ENCODE results near the gene NHLRC4. TPM values are rescaled to one million over a fixed set of nuclear protein-coding genes. Genes with fewer than 3 reads are reported as not detected.

The NHLRC4 gene
- under 1 TPM; 0.26 to 0.82 (median 0.36) TPM for total RNA-seq
- long read RNA-seq, donor 1, partial matches to known transcripts, result 0 of 2 reads
- long read RNA-seq, donor 1, other reads (novel, unspliced or antisense), result 0 of 2 reads
- long read RNA-seq, donor 2, result 0 reads

GRCh38 chr16:566475-567372, at the start of gene NHLRC4:
Gene NHLRC4 (plus strand): TSS chr16:567005. CDS start chr16:568048, 1,043 bp downstream.
- DNase-seq (peak; percentile 72 to 81 (median 73)), ATAC-seq (peak; percentile 53)
- H3K9me3 ChIP-seq, result no peaks in the 10 kb centered on the region
- H3K36me3 ChIP-seq (ENCODE audit: low read depth), result no peaks in the 10 kb centered on the region
- H3K4me1 ChIP-seq (ENCODE audit: low read depth), result peaks cover 33% of the 10 kb centered on the region
- intact Hi-C loops (cut with DNase I, micrococcal nuclease), result no loop called here
- no peak within 1 kb of the TSS for H3K4me3 ChIP-seq
- TF ChIP-seq, protein P1, sequence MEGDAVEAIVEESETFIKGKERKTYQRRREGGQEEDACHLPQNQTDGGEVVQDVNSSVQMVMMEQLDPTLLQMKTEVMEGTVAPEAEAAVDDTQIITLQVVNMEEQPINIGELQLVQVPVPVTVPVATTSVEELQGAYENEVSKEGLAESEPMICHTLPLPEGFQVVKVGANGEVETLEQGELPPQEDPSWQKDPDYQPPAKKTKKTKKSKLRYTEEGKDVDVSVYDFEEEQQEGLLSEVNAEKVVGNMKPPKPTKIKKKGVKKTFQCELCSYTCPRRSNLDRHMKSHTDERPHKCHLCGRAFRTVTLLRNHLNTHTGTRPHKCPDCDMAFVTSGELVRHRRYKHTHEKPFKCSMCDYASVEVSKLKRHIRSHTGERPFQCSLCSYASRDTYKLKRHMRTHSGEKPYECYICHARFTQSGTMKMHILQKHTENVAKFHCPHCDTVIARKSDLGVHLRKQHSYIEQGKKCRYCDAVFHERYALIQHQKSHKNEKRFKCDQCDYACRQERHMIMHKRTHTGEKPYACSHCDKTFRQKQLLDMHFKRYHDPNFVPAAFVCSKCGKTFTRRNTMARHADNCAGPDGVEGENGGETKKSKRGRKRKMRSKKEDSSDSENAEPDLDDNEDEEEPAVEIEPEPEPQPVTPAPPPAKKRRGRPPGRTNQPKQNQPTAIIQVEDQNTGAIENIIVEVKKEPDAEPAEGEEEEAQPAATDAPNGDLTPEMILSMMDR (IDR thresholded peaks at IDR 0.05), result no peak

- ATAC-seq (no peak), DNase-seq (no peak)
- no peaks in the 10 kb centered on the region for H3K36me3 ChIP-seq (ENCODE audit: low read depth)
Observed at GRCh38 chr16:518858-519257, 47.9 kb upstream of the NHLRC4 start.

DNA sequence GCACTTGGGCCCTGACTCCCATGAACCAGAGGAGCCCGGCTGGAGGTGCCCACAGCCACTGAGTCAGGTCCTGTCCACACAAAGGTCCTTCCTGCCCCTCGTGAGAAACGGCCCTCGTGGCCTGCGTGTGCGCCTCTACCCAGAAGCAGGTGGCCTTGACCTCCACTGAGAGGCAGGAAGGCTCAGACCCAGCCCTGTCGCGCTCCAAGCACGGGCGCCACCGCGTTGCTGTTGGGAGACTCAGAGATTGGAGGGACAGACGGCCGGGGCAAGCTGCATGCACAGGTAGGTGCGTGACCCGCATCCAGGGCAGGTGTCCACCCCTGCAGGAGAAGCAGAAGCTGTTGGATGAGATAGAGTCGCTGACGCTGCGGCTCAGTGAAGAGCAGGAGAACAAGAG, 47.4 kb upstream of the NHLRC4 start:
- Histone ChIP-seq H3K4me3 (no peak overlapping the region), H3K9me3 (no peaks in the 10 kb centered on the region), H3K4me1 (ENCODE audit: low read depth) (peaks cover 4% of the 10 kb centered on the region), H3K36me3 (ENCODE audit: low read depth) (no peaks in the 10 kb centered on the region)
- no peak for DNase-seq
- intact Hi-C loops (cut with DNase I, micrococcal nuclease), result no loop called here
- TF ChIP-seq, protein P1 (IDR thresholded peaks at IDR 0.05), result no peak
- ATAC-seq, result no peak

More at GRCh38 chr16:518858-519257, 47.9 kb upstream of the NHLRC4 start:
- intact Hi-C loops (cut with DNase I, micrococcal nuclease), result no loop called here
- Histone ChIP-seq H3K4me3 (no peak overlapping the region), H3K9me3 (no peaks in the 10 kb centered on the region), H3K4me1 (ENCODE audit: low read depth) (peaks cover 4% of the 10 kb centered on the region)
- TF ChIP-seq, protein P1 (IDR thresholded peaks at IDR 0.05), result no peak

- H3K36me3 ChIP-seq (ENCODE audit: low read depth), result no peaks in the 10 kb centered on the region
Observed at GRCh38 chr16:519841-520687, 46.7 kb upstream of the NHLRC4 start.

DNA sequence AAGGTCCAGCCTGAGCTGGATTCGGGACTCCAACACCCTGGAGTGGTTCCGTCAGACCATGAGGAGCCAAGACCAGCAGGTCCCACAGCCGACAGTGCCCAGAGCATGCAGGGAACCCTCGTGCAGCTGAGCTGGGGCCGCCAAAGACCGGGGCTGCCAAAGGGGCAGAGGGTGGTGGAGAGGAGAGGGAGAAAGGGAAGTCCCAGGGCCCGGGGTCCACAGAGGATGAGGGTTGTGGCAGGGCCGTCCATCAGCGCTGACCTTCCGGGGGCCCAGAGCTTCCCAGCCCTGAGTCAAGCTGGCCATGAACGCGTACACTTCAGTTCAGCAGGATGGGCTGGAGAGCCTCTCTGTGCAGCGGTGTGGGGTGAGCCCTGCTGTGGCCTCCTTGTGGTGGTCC, 46.0 kb upstream of the NHLRC4 start:
- H3K4me3 ChIP-seq, result no peak overlapping the region
- ATAC-seq (no peak), DNase-seq (peak in 1 of 3 donors; percentile 50)
- intact Hi-C loops (cut with DNase I, micrococcal nuclease), result no loop called here
- TF ChIP-seq, protein P1 (IDR thresholded peaks at IDR 0.05), result no peak
- peaks cover 13% of the 10 kb centered on the region for H3K4me1 ChIP-seq (ENCODE audit: low read depth)
- H3K9me3 ChIP-seq, result no peaks in the 10 kb centered on the region
- H3K36me3 ChIP-seq (ENCODE audit: low read depth), result no peaks in the 10 kb centered on the region

More at GRCh38 chr16:519841-520687, 46.7 kb upstream of the NHLRC4 start:
- intact Hi-C loops (cut with DNase I, micrococcal nuclease), result no loop called here
- H3K4me1 ChIP-seq (ENCODE audit: low read depth), result peaks cover 6% of the 10 kb centered on the region
- TF ChIP-seq, protein P1 (IDR thresholded peaks at IDR 0.05), result no peak
- ATAC-seq, result no peak
- DNase-seq, result peak in 1 of 3 donors; percentile 50
- no peak overlapping the region for H3K4me3 ChIP-seq
- no peaks in the 10 kb centered on the region for H3K9me3 ChIP-seq
